Measurements from ENCODE around the gene TLE2.
"Not testable (repeated sequence)": the region's sequence is repeated elsewhere in the genome, so short reads cannot be mapped to it uniquely, and the experiment has no call there.

The TLE2 gene

DNA sequence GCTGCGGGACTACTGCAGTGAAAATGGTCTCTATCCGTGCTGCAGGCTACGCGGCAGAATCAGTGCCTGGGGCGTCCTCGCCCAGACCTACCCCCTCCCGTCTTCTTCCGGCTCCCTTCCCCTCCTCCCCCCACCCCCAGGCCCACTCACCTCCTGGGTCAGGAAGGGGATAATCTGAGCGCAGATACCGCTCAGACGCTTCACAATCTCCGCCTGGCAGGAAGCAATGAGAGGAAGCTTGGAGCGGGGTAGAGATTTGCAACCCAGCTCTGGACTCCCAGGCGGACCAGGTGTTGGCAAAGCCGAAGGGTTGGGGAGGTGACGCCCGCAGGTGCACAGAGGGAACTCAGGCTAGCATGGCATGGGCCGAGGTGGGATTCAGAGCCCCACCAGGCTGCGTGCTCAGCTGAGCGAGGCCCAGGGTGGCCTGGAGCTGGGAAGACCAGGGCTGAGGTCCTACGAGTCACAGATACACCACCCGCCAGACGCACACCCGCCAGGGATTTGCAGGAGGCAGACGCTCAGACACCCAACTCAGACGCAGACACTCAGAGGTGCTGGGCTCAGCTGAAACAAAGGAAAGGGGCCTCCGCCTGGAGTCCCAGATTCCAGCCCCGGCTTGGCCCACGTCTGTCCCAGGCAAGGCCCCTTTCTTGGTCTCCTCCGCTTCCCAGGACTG, 4.1 kb downstream of the TLE2 start:
- Histone ChIP-seq H3K9me3 (ENCODE audit: control insufficient read depth in 2 of 2, low read length in 2 of 2) (no peaks in the 10 kb centered on the region), H3K27ac (ENCODE audit: low read length) (no peak overlapping the region), H3K36me3 (ENCODE audit: control insufficient read depth in 2 of 2, insufficient read depth in 2 of 2, low read length in 2 of 2) (peaks cover 0 to 2% of the 10 kb centered on the region in 2 donors), H3K4me1 (ENCODE audit: control insufficient read depth, insufficient read depth, low read length) (peaks cover 8% of the 10 kb centered on the region), H3K4me3 (ENCODE audit: low read length in 2 of 2) (no peak overlapping the region), H3K9ac (ENCODE audit: low read length in 2 of 2) (no peak overlapping the region), H3K27me3 (ENCODE audit: control insufficient read depth in 1 of 2, insufficient read depth in 2 of 2, low read length in 2 of 2) (no peaks in the 10 kb centered on the region)

DNA sequence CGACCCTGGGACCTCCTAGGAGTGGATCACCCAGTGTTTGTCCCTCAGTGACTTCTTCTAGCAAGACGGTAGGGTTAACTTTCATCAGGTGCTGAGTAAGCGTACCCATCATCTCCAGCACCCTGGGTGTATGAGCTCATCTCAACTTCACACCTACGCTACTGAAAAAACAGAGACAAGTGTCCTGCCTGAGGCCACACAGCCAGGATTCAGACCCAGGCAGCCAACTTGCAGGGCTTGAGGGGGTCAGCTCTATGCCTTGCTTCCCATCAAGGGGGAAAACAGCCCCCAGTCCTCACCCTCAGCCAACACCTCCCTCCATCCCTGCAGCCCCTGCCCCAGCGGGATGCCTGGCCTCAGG, 4.6 kb downstream of the TLE2 start:
- peaks cover 3% of the 10 kb centered on the region for H3K4me1 ChIP-seq (ENCODE audit: control insufficient read depth, insufficient read depth, low read length)
- H3K9ac ChIP-seq (ENCODE audit: low read length in 2 of 2): no peak overlapping the region
- no peak overlapping the region for H3K27ac ChIP-seq (ENCODE audit: low read length)
- no peak overlapping the region for H3K4me3 ChIP-seq (ENCODE audit: low read length in 2 of 2)
- H3K27me3 ChIP-seq (ENCODE audit: control insufficient read depth in 1 of 2, insufficient read depth in 2 of 2, low read length in 2 of 2): no peaks in the 10 kb centered on the region
- no peaks in the 10 kb centered on the region for H3K9me3 ChIP-seq (ENCODE audit: control insufficient read depth in 2 of 2, low read length in 2 of 2)
- H3K36me3 ChIP-seq (ENCODE audit: control insufficient read depth in 2 of 2, insufficient read depth in 2 of 2, low read length in 2 of 2): peaks cover 0 to 2% of the 10 kb centered on the region in 2 donors

DNA sequence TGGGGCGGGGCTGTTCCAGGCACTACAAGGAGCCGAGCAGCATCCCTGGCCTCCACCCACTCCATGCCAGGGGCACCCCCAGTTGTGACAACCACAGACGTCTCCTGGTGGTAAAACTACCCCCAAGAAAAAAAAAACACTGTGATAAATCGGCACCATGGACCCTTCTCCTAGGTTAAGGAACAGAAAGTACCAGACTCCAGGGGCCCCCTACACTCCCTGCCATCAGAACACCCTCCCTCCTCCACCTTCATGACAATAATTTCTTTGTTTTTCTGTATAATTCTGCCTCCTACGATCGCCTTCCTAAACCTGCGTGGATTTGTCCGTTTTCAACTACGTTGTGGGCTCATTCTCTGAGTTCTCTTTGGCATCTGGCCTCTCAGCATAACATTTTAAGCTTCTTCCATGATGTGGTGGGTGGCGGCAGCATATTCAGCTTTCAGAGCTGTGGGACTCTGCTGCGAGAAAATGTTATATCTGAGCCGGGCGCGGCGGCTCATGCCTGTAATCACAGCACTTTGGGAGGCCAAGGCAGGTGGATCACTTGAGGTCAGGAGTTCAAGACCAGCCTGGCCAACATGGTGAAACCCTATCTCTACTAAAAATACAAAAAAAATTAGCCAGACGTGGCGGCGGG, 8.6 kb downstream of the TLE2 start:
- Histone ChIP-seq H3K36me3 (ENCODE audit: control insufficient read depth in 2 of 2, insufficient read depth in 2 of 2, low read length in 2 of 2) (peaks cover 2% of the 10 kb centered on the region in 2 donors), H3K4me1 (ENCODE audit: control insufficient read depth, insufficient read depth, low read length) (no peaks in the 10 kb centered on the region), H3K9me3 (ENCODE audit: control insufficient read depth in 2 of 2, low read length in 2 of 2) (no peaks in the 10 kb centered on the region), H3K27ac (ENCODE audit: low read length) (no peak overlapping the region), H3K27me3 (ENCODE audit: control insufficient read depth in 1 of 2, insufficient read depth in 2 of 2, low read length in 2 of 2) (no peaks in the 10 kb centered on the region), H3K9ac (ENCODE audit: low read length in 2 of 2) (no peak overlapping the region), H3K4me3 (ENCODE audit: low read length in 2 of 2) (no peak overlapping the region)

DNA sequence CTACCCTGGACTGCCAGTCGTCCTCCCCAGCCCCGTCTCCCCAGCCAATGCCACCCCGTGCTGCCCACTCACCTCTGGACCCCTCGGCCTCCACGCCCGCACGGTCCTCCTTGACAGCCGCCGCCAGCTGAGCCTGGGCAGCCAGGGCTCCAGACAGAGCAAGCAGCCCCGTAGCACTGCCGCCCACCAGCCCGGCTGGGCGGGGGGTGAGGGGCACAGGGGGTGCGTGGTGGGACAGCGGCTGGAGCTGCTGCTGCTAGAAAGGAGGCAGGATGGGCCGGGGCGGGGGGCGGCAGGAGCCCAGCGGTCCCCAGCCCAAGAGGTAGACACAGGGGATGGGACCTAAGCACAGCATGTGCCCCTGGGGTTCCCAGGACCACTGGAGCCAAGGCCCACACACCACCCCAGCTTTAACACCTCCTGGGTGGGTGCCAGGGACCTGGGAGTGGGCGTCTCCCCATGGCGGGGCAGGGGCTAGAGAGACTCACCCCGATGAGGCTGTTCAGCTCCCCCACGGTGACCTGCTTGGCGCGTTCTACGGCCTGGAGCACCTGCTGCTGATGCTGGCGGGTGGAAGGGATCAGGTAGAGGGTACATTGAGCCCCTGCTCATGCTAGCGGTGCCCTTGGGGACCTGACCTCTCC, 9.7 kb downstream of the TLE2 start:
- Histone ChIP-seq H3K4me1 (ENCODE audit: control insufficient read depth, insufficient read depth, low read length) (no peaks in the 10 kb centered on the region), H3K27me3 (ENCODE audit: control insufficient read depth in 1 of 2, insufficient read depth in 2 of 2, low read length in 2 of 2) (no peaks in the 10 kb centered on the region), H3K36me3 (ENCODE audit: control insufficient read depth in 2 of 2, insufficient read depth in 2 of 2, low read length in 2 of 2) (peaks cover 4 to 6% of the 10 kb centered on the region in 2 donors), H3K27ac (ENCODE audit: low read length) (no peak overlapping the region), H3K9me3 (ENCODE audit: control insufficient read depth in 2 of 2, low read length in 2 of 2) (no peaks in the 10 kb centered on the region), H3K4me3 (ENCODE audit: low read length in 2 of 2) (no peak overlapping the region), H3K9ac (ENCODE audit: low read length in 2 of 2) (no peak overlapping the region)

DNA sequence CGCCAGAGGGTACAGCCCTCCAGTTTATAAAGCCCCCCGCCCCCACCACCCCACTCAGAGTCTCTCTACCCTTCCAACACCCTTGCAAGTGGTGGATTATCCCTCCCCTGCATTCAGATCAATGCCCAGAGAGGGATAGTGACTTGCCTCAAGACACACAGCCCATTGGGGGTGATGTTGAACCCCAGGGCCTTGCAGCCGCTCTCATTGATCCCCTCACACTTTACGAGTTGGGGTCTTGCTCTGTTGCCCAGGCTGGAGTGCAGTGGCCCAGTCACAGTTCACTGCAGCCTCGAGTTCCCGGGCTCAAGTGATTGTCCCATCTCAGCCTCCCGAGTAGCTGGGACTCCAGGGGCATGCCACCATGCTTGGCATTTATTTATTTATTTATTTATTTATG, 11.2 kb downstream of the TLE2 start:
- Histone ChIP-seq H3K27me3 (ENCODE audit: control insufficient read depth in 1 of 2, insufficient read depth in 2 of 2, low read length in 2 of 2) (no peaks in the 10 kb centered on the region), H3K27ac (ENCODE audit: low read length) (no peak overlapping the region), H3K9me3 (ENCODE audit: control insufficient read depth in 2 of 2, low read length in 2 of 2) (no peaks in the 10 kb centered on the region), H3K4me3 (ENCODE audit: low read length in 2 of 2) (no peak overlapping the region), H3K4me1 (ENCODE audit: control insufficient read depth, insufficient read depth, low read length) (no peaks in the 10 kb centered on the region), H3K9ac (ENCODE audit: low read length in 2 of 2) (no peak overlapping the region), H3K36me3 (ENCODE audit: control insufficient read depth in 2 of 2, insufficient read depth in 2 of 2, low read length in 2 of 2) (peaks cover 4 to 6% of the 10 kb centered on the region in 2 donors)

DNA sequence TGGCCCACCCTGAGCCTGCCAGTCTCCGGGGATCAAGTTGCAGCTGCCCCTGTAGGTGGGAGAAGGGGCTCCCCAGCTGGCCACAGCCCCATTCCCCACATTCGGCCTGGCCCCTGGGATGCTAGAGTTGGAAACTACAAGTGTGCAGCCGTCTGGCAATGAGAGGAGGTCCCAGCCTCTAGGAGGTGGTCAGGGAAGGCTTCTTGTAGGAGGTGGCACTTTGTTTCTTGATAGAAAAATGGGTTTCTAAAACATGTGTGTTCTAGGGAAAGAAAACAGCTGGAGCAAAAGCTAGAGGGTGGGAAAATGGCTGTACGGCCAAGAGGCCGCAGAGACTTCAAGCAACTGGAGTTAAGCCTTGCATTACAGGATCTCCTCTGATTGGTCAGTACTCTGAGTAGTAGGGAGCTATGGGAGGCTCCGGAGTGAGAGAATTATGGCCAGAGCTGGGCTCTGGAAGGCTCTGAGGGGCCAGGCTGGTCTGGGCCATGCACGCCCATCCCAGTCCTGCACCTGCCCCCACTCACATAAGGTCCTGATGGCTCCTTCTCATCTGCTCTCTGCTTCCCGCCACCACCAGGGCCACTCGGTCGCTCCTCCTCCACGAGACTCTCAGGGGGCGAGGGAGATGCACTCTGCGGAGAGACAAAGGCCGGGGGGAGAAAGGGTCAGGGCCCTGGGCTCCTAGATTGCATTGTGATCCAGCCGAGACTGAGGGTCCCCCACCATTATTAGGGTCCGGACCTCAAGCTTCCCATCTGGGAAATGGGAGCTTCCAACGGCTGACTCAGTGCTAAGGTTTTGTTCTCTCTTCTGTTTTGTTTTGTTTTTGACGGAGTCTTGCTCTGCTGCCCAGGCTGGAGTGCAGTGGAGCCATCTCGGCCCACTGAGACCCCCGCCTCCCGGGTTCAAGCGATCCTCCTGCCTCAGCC, 13.7 kb downstream of the TLE2 start:
- Histone ChIP-seq H3K36me3 (ENCODE audit: control insufficient read depth in 2 of 2, insufficient read depth in 2 of 2, low read length in 2 of 2) (peaks cover 9 to 12% of the 10 kb centered on the region in 2 donors), H3K4me3 (ENCODE audit: low read length in 2 of 2) (no peak overlapping the region), H3K27me3 (ENCODE audit: control insufficient read depth in 1 of 2, insufficient read depth in 2 of 2, low read length in 2 of 2) (no peaks in the 10 kb centered on the region), H3K27ac (ENCODE audit: low read length) (no peak overlapping the region), H3K9ac (ENCODE audit: low read length in 2 of 2) (no peak overlapping the region), H3K9me3 (ENCODE audit: control insufficient read depth in 2 of 2, low read length in 2 of 2) (no peaks in the 10 kb centered on the region), H3K4me1 (ENCODE audit: control insufficient read depth, insufficient read depth, low read length) (no peaks in the 10 kb centered on the region)

- Histone ChIP-seq H3K4me3 (ENCODE audit: low read length in 2 of 2) (no peak overlapping the region), H3K36me3 (ENCODE audit: control insufficient read depth in 2 of 2, insufficient read depth in 2 of 2, low read length in 2 of 2) (peaks cover 12 to 17% of the 10 kb centered on the region in 2 donors), H3K9me3 (ENCODE audit: control insufficient read depth in 2 of 2, low read length in 2 of 2) (no peaks in the 10 kb centered on the region), H3K9ac (ENCODE audit: low read length in 2 of 2) (no peak overlapping the region), H3K27me3 (ENCODE audit: control insufficient read depth in 1 of 2, insufficient read depth in 2 of 2, low read length in 2 of 2) (no peaks in the 10 kb centered on the region), H3K27ac (ENCODE audit: low read length) (no peak overlapping the region), H3K4me1 (ENCODE audit: control insufficient read depth, insufficient read depth, low read length) (no peaks in the 10 kb centered on the region)
Observed at GRCh38 chr19:3014135-3014534, 14.9 kb downstream of the TLE2 start.

GRCh38 chr19:3013263-3013725, 15.8 kb downstream of the TLE2 start:
- Histone ChIP-seq H3K36me3 (ENCODE audit: control insufficient read depth in 2 of 2, insufficient read depth in 2 of 2, low read length in 2 of 2) (peaks cover 16 to 20% of the 10 kb centered on the region in 2 donors), H3K4me3 (ENCODE audit: low read length in 2 of 2) (no peak overlapping the region), H3K9ac (ENCODE audit: low read length in 2 of 2) (no peak overlapping the region), H3K4me1 (ENCODE audit: control insufficient read depth, insufficient read depth, low read length) (no peaks in the 10 kb centered on the region), H3K27ac (ENCODE audit: low read length) (peak overlapping the region; percentile 11), H3K27me3 (ENCODE audit: control insufficient read depth in 1 of 2, insufficient read depth in 2 of 2, low read length in 2 of 2) (no peaks in the 10 kb centered on the region), H3K9me3 (ENCODE audit: control insufficient read depth in 2 of 2, low read length in 2 of 2) (no peaks in the 10 kb centered on the region)

DNA sequence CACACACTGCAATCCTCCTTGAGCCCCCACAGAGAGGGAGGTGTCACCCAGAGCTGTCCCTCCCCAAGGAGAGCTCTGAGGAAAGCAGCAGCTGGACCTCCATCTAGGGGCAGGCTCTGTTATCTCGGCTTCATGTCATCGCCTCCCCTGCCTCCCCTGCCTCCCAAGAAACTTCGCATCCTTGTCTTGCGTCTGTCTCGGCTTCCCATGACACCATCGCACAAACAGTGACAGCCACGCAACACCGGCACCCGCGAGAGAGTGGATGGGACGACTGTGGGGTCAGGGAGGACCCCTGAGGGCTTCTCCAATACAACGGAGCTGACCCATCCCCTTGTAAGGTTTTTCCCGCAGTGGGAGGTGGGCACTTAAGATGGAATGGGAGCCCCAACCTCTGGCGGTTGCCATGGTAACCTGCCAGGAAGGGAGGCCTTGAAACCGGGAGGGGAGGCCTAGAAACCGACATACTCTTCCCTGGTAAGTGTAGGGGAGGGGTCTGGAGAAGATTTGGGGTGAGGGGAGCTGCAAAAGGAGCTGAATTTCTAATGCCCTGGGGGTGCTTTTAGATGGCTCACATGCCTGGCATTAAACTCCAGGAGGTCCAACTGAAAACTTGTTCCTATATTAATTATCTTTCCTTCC, 16.3 kb downstream of the TLE2 start:
- Histone ChIP-seq H3K4me1 (ENCODE audit: control insufficient read depth, insufficient read depth, low read length) (no peaks in the 10 kb centered on the region), H3K36me3 (ENCODE audit: control insufficient read depth in 2 of 2, insufficient read depth in 2 of 2, low read length in 2 of 2) (peaks cover 19 to 22% of the 10 kb centered on the region in 2 donors), H3K9me3 (ENCODE audit: control insufficient read depth in 2 of 2, low read length in 2 of 2) (no peaks in the 10 kb centered on the region), H3K9ac (ENCODE audit: low read length in 2 of 2) (no peak overlapping the region), H3K27ac (ENCODE audit: low read length) (peak overlapping the region; percentile 11), H3K4me3 (ENCODE audit: low read length in 2 of 2) (no peak overlapping the region), H3K27me3 (ENCODE audit: control insufficient read depth in 1 of 2, insufficient read depth in 2 of 2, low read length in 2 of 2) (no peaks in the 10 kb centered on the region)

GRCh38 chr19:3012059-3012458, 17.0 kb downstream of the TLE2 start:
- H3K9me3 ChIP-seq (ENCODE audit: control insufficient read depth in 2 of 2, low read length in 2 of 2); H3K27ac ChIP-seq (ENCODE audit: low read length); H3K9ac ChIP-seq (ENCODE audit: low read length in 2 of 2); H3K27me3 ChIP-seq (ENCODE audit: control insufficient read depth in 1 of 2, insufficient read depth in 2 of 2, low read length in 2 of 2); H3K4me1 ChIP-seq (ENCODE audit: control insufficient read depth, insufficient read depth, low read length); H3K4me3 ChIP-seq (ENCODE audit: low read length in 2 of 2): not testable (repeated sequence)
- H3K36me3 ChIP-seq (ENCODE audit: control insufficient read depth in 2 of 2, insufficient read depth in 2 of 2, low read length in 2 of 2): peaks cover 19 to 22% of the 10 kb centered on the region in 2 donors

Measured in stomach smooth muscle (tissue), 2 donors.